H9 (cell line): ENCODE results near the gene KCNH4. TPM values are rescaled to one million over a fixed set of nuclear protein-coding genes. Genes with fewer than 3 reads are reported as not detected.

Experiments used
- DNase-seq: peaks from one replicate; pipeline ENCODE4 v3.0.0-alpha.2; 2017
- H2AFZ ChIP-seq: one replicate; pipeline ENCODE4 v1.6.1; 2013; ENCODE audit warnings: mild to moderate bottlenecking, low read length, control low read depth, moderate library complexity
- H2AK5ac ChIP-seq: 2 replicates; pipeline ENCODE4 v1.6.1; 2013; ENCODE audit warnings: low read length, control low read depth, mixed read lengths; ENCODE audit not compliant: insufficient read length
- H2BK120ac ChIP-seq: one replicate; pipeline ENCODE4 v1.6.1; 2013; ENCODE audit warnings: low read depth, mild to moderate bottlenecking, low read length, control low read depth, inconsistent platforms; ENCODE audit not compliant: poor library complexity, severe bottlenecking
- H2BK12ac ChIP-seq: 2 replicates; pipeline ENCODE4 v1.6.1; 2013; ENCODE audit warnings: low read length, control low read depth, mixed read lengths, low read depth; ENCODE audit not compliant: insufficient read length
- H2BK15ac ChIP-seq: 2 replicates; pipeline ENCODE4 v1.6.1; 2013; ENCODE audit warnings: low read depth, low read length, control low read depth
- H2BK20ac ChIP-seq: one replicate; pipeline ENCODE4 v1.6.1; 2013; ENCODE audit warnings: low read depth, mild to moderate bottlenecking, low read length, control low read depth, inconsistent platforms; ENCODE audit not compliant: poor library complexity, severe bottlenecking
- H2BK5ac ChIP-seq: 2 replicates; pipeline ENCODE4 v1.6.1; 2013; ENCODE audit warnings: low read length, control low read depth, mixed read lengths; ENCODE audit not compliant: insufficient read length
- H3K14ac ChIP-seq: 2 replicates; pipeline ENCODE4 v1.6.1; 2013; ENCODE audit warnings: low read length, control low read depth; ENCODE audit not compliant: insufficient read depth
- H3K18ac ChIP-seq: 2 replicates; pipeline ENCODE4 v1.6.1; 2013; ENCODE audit warnings: low read depth, mild to moderate bottlenecking, mixed read lengths, low read length, control low read depth; ENCODE audit not compliant: insufficient read length
- H3K23ac ChIP-seq: 2 replicates; pipeline ENCODE4 v1.6.1; 2013; ENCODE audit warnings: low read length, control low read depth, mixed read lengths, low read depth; ENCODE audit not compliant: insufficient read length
- H3K23me2 ChIP-seq: 2 replicates; pipeline ENCODE4 v1.6.1; 2013; ENCODE audit warnings: low read depth, mild to moderate bottlenecking, mixed read lengths, low read length, control low read depth; ENCODE audit not compliant: insufficient read length, poor library complexity, severe bottlenecking
- H3K27ac ChIP-seq: 2 replicates; pipeline ENCODE4 v1.5.1; 2013; ENCODE audit warnings: low read length, control low read depth, mixed read lengths, low read depth; ENCODE audit not compliant: insufficient read length
- H3K27me3 ChIP-seq: 2 replicates; pipeline ENCODE4 v1.6.1; 2013; ENCODE audit warnings: low read length, control low read depth, inconsistent platforms; ENCODE audit not compliant: insufficient read depth
- H3K4ac ChIP-seq: 2 replicates; pipeline ENCODE4 v1.6.1; 2013; ENCODE audit warnings: low read depth, mild to moderate bottlenecking, control low read depth, inconsistent platforms, low read length, moderate library complexity
- H3K4me1 ChIP-seq: 2 replicates; pipeline ENCODE4 v1.6.1; 2013; ENCODE audit warnings: low read length, control low read depth, inconsistent platforms; ENCODE audit not compliant: insufficient read depth
- H3K4me2 ChIP-seq: 2 replicates; pipeline ENCODE4 v1.6.1; 2013; ENCODE audit warnings: low read length, control low read depth, mixed read lengths; ENCODE audit not compliant: insufficient read length, insufficient read depth
- H3K56ac ChIP-seq: 2 replicates; pipeline ENCODE4 v1.6.1; 2013; ENCODE audit warnings: low read depth, mild to moderate bottlenecking, mixed read lengths, low read length, control low read depth; ENCODE audit not compliant: insufficient read length
- H3K79me1 ChIP-seq: 2 replicates; pipeline ENCODE4 v1.6.1; 2013; ENCODE audit warnings: low read depth, mild to moderate bottlenecking, moderate library complexity, low read length, control low read depth, inconsistent platforms; ENCODE audit not compliant: insufficient read depth, poor library complexity, severe bottlenecking
- H3K79me2 ChIP-seq: 2 replicates; pipeline ENCODE4 v1.6.1; 2013; ENCODE audit warnings: low read length, control low read depth, inconsistent platforms; ENCODE audit not compliant: insufficient read depth
- H3K9ac ChIP-seq: 2 replicates; pipeline ENCODE4 v1.6.1; 2013; ENCODE audit warnings: low read length, control low read depth, mixed read lengths; ENCODE audit not compliant: insufficient read length; ENCODE audit errors: extremely low read depth
- H3K9me3 ChIP-seq: one replicate; pipeline ENCODE4 v1.6.1; 2013; ENCODE audit warnings: low read depth, low read length, inconsistent platforms; ENCODE audit not compliant: control insufficient read depth
- H3T11ph ChIP-seq: one replicate; pipeline ENCODE4 v1.6.1; 2013; ENCODE audit warnings: mild to moderate bottlenecking, low read length, control low read depth, inconsistent platforms
- H4K20me1 ChIP-seq: one replicate; pipeline ENCODE4 v1.6.1; 2013; ENCODE audit not compliant: control insufficient read depth, insufficient read length, insufficient read depth
- H4K5ac ChIP-seq: 2 replicates; pipeline ENCODE4 v1.6.1; 2013; ENCODE audit warnings: low read depth, mild to moderate bottlenecking, mixed read lengths, low read length, control low read depth; ENCODE audit not compliant: insufficient read length
- H4K8ac ChIP-seq: replicated peaks from 2 replicates; pipeline ENCODE4 v1.6.1; 2013; ENCODE audit warnings: low read length, control low read depth, mixed read lengths, low read depth; ENCODE audit not compliant: insufficient read length
- H4K91ac ChIP-seq: 2 replicates; pipeline ENCODE4 v1.6.1; 2013; ENCODE audit warnings: low read depth, mild to moderate bottlenecking, moderate library complexity, mixed read lengths, low read length, control low read depth; ENCODE audit not compliant: insufficient read length
- H3K27ac Mint-ChIP-seq, 3 experiments: 2 replicates in 2 of 3; 3 replicates in 1 of 3; pipeline ENCODE4 v1.8.0; 2020 to 2021; ENCODE audit warnings: mixed read lengths in 3 of 3, mild to moderate bottlenecking in 1 of 3, moderate library complexity in 1 of 3
- H3K27me3 Mint-ChIP-seq: 2 replicates; pipeline ENCODE4 v1.8.0; 2021; ENCODE audit warnings: low read depth, mild to moderate bottlenecking, moderate library complexity, mixed read lengths
- H3K36me3 Mint-ChIP-seq, 3 experiments: 2 replicates in 2 of 3; 3 replicates in 1 of 3; pipeline ENCODE4 v1.8.0; 2020 to 2021; ENCODE audit warnings: low read depth in 3 of 3, mixed read lengths in 3 of 3; ENCODE audit not compliant: insufficient read depth in 1 of 3
- H3K4me1 Mint-ChIP-seq, 2 experiments: 2 replicates each; pipeline ENCODE4 v1.8.0; 2020; ENCODE audit warnings: mixed read lengths in 2 of 2
- H3K4me3 Mint-ChIP-seq, 2 experiments: 2 replicates in 1 of 2; 3 replicates in 1 of 2; pipeline ENCODE4 v1.8.0; 2020 to 2021; ENCODE audit warnings: mild to moderate bottlenecking in 2 of 2, mixed read lengths in 2 of 2, moderate library complexity in 1 of 2
- H3K9me3 Mint-ChIP-seq, 2 experiments: 2 replicates in 1 of 2; 3 replicates in 1 of 2; pipeline ENCODE4 v1.8.0; 2020; ENCODE audit warnings: mild to moderate bottlenecking in 2 of 2, mixed read lengths in 2 of 2, moderate library complexity in 1 of 2
- CTCF ChIP-seq: fragments of 200-600 bp; sonication (generic); conservative IDR thresholded peaks from 3 replicates; pipeline ENCODE4 v1.8.0; 2021; ENCODE audit warnings: antibody characterized with exemption, mild to moderate bottlenecking
- WGBS: extraction: QIAGEN DNeasy Blood & Tissue Kit; methylation state at CpG from one replicate; pipeline ENCODE4 v1.1.7; 2013; ENCODE audit warnings: missing lambda C conversion rate, low lambda C conversion rate, mixed read lengths; ENCODE audit not compliant: insufficient read length; ENCODE audit errors: extremely low coverage; 5-methylcytosine and 5-hydroxymethylcytosine counted together
- total RNA-seq: library from RNA; stranded (reverse); gene quantifications from 2 replicates; pipeline ENCODE4 v1.2.1, GENCODE V29; 2021

Gene KCNH4
- total RNA-seq, 1 experiment from 2014 or later, result not detected

- no peak overlapping the region for H3K4me3 Mint-ChIP-seq
- Histone ChIP-seq H3K23ac (no peak overlapping the region), H4K8ac (no peak overlapping the region), H2BK15ac (no peak overlapping the region), H3K14ac (no peak overlapping the region), H4K5ac (no peak overlapping the region), H2BK120ac (no peak overlapping the region), H3K9me3 (no peaks in the 10 kb centered on the region), H3K79me1 (no peaks in the 10 kb centered on the region), H2AFZ (no peak overlapping the region), H3K4ac (no peak overlapping the region), H3K4me2 (no peak overlapping the region), H3K79me2 (no peaks in the 10 kb centered on the region), H4K20me1 (no peaks in the 10 kb centered on the region), H3T11ph (no peak overlapping the region), H2BK12ac (no peak overlapping the region), H3K18ac (no peak overlapping the region), H3K27ac (no peak overlapping the region), H2BK20ac (no peak overlapping the region), H3K23me2 (no peaks in the 10 kb centered on the region), H3K4me1 (no peaks in the 10 kb centered on the region), H3K9ac (no peak overlapping the region), H4K91ac (no peak overlapping the region), H3K56ac (no peak overlapping the region), H2AK5ac (no peak overlapping the region), H2BK5ac (no peak overlapping the region), H3K27me3 (no peaks in the 10 kb centered on the region)
- no peak overlapping the region for H3K27ac Mint-ChIP-seq
- no peak for TF ChIP-seq CTCF
- no peak for DNase-seq
- WGBS, result no CpG with 5 or more reads among the region's 29 CpGs
- no peaks in the 10 kb centered on the region; a peak in 1 of 4 replicates for H3K4me1 Mint-ChIP-seq
- no peaks in the 10 kb centered on the region for H3K36me3 Mint-ChIP-seq
- H3K27me3 Mint-ChIP-seq, result peaks cover 8% of the 10 kb centered on the region
- H3K9me3 Mint-ChIP-seq, result no peaks in the 10 kb centered on the region
Observed at GRCh38 chr17:42169351-42169750, 11.6 kb downstream of the KCNH4 start.
